ENCODE results near the gene CATSPER3. TPM values are rescaled to one million over a fixed set of nuclear protein-coding genes. Genes with fewer than 3 reads are reported as not detected.

The CATSPER3 gene
- polyA plus RNA-seq, 1 donor from 2014 or later, result 0.17 TPM

DNA sequence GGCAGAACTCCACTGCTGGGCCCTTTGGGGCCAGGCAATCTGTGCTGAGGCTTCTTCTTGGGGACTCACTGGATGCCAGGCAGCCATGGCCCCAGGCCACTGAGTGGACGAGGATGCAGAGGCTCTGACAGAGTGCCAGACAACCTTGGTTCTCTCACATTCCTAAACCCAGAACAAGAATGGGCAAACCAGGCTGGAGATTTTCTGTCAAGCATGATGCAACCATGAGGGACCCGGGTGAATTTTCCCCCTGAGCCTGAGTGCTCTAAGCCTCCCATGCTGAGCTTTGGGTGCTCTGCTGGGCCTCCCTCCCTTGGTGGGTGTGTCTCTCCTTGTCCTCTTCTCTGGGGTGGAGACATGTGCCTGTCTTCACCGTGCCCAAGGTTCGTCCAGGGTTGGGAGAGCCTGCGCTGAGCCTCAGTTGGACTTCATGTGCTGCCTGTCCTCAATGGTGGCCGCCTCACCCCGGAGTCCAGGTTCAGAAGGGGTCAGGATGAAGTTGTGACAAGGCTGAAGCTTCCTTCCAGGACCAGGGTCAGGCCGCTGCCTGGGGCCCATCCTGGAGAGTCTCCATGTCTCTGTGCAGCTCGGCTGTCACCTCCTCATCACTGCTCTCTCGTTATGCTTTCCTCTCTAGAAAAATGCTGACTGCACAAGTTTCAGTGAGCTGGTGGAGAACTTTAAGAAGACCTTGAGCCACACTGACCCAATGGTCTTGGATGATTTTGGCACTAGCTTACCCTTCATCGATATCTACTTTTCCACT is 42.2 kb downstream of the CATSPER3 start:
- H3K4me3 ChIP-seq (ENCODE audit: low read length), result no peak overlapping the region
- no peaks in the 10 kb centered on the region for H3K27me3 ChIP-seq (ENCODE audit: insufficient read depth, low read depth, low read length)

DNA sequence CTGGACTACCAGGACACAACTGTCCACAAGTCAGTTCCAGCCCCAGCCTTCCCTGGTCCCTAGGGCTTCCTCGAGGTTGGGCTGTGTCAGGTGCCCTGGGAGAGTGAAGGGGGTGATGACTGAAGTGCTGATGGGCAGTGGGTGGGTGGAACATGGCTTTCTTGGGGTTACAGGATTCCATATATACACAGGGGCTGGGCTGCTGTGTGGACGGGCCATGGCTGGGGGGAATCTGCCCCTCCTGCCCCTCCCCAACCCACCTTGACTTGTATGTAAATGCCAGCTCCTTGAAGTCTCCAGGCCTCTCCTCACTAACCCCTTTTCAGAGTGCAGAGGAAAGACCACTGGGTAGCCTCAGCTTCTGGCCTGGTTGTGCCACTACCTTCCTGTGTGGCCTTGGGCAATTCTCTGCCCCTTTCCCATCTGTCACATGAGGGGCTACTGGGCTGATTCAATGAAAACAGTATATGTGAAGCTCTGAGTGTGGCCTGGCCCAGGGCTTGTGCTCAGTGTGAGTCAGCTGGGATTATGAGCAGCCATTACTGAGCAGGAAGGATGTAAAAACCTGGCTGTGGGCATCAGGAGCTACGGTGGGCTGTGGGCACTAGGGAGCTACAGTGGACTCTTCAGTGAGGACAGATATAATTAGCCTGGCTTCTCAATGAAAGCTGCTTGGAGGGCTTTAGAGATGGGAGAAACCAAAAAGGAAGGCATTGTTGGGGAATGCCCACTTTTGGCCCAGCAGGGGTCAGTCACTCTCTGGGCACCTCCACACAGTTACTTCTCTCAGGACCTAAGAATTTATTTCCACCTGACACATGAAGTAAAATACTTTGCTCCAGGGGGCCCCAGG is 43.0 kb downstream of the CATSPER3 start:
- H3K9ac ChIP-seq (ENCODE audit: low read length), result no peak overlapping the region

More for the DNA sequence above, 42.2 kb downstream of the CATSPER3 start:
- H3K79me2 ChIP-seq (replicated peaks; ENCODE audit: insufficient read depth, low read length), result no peaks in the 10 kb centered on the region
- H3K27ac ChIP-seq (ENCODE audit: low read length), result no peak overlapping the region
- no peaks in the 10 kb centered on the region for H3K9me2 ChIP-seq (ENCODE audit: insufficient read depth, low read length)
- no peaks in the 10 kb centered on the region for H4K20me1 ChIP-seq (ENCODE audit: insufficient read depth)
- no peak overlapping the region for H2AFZ ChIP-seq (ENCODE audit: low read depth, low read length)
- TF ChIP-seq EP300 (conservative IDR thresholded peaks at IDR 0.05; ENCODE audit: poor library complexity, severe bottlenecking) (no peak), MXI1 (conservative IDR thresholded peaks at IDR 0.05; ENCODE audit: poor library complexity, severe bottlenecking) (no peak), SMC3 (conservative IDR thresholded peaks at IDR 0.05; ENCODE audit: poor library complexity) (no peak), EZH2 (IDR thresholded peaks at IDR 0.05; ENCODE audit: borderline replicate concordance, insufficient read depth, low read length, poor library complexity, severe bottlenecking) (no peak), RAD21 (conservative IDR thresholded peaks at IDR 0.05) (no peak), TAF1 (IDR thresholded peaks at IDR 0.05; ENCODE audit: low read depth) (no peak), POLR2AphosphoS5 (IDR thresholded peaks at IDR 0.05) (no peak)
- TF ChIP-seq, protein P1, sequence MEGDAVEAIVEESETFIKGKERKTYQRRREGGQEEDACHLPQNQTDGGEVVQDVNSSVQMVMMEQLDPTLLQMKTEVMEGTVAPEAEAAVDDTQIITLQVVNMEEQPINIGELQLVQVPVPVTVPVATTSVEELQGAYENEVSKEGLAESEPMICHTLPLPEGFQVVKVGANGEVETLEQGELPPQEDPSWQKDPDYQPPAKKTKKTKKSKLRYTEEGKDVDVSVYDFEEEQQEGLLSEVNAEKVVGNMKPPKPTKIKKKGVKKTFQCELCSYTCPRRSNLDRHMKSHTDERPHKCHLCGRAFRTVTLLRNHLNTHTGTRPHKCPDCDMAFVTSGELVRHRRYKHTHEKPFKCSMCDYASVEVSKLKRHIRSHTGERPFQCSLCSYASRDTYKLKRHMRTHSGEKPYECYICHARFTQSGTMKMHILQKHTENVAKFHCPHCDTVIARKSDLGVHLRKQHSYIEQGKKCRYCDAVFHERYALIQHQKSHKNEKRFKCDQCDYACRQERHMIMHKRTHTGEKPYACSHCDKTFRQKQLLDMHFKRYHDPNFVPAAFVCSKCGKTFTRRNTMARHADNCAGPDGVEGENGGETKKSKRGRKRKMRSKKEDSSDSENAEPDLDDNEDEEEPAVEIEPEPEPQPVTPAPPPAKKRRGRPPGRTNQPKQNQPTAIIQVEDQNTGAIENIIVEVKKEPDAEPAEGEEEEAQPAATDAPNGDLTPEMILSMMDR (IDR thresholded peaks at IDR 0.05; ENCODE audit: poor library complexity, severe bottlenecking), result no peak
- TF ChIP-seq, protein P2, sequence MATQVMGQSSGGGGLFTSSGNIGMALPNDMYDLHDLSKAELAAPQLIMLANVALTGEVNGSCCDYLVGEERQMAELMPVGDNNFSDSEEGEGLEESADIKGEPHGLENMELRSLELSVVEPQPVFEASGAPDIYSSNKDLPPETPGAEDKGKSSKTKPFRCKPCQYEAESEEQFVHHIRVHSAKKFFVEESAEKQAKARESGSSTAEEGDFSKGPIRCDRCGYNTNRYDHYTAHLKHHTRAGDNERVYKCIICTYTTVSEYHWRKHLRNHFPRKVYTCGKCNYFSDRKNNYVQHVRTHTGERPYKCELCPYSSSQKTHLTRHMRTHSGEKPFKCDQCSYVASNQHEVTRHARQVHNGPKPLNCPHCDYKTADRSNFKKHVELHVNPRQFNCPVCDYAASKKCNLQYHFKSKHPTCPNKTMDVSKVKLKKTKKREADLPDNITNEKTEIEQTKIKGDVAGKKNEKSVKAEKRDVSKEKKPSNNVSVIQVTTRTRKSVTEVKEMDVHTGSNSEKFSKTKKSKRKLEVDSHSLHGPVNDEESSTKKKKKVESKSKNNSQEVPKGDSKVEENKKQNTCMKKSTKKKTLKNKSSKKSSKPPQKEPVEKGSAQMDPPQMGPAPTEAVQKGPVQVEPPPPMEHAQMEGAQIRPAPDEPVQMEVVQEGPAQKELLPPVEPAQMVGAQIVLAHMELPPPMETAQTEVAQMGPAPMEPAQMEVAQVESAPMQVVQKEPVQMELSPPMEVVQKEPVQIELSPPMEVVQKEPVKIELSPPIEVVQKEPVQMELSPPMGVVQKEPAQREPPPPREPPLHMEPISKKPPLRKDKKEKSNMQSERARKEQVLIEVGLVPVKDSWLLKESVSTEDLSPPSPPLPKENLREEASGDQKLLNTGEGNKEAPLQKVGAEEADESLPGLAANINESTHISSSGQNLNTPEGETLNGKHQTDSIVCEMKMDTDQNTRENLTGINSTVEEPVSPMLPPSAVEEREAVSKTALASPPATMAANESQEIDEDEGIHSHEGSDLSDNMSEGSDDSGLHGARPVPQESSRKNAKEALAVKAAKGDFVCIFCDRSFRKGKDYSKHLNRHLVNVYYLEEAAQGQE (IDR thresholded peaks at IDR 0.05; ENCODE audit: borderline replicate concordance), result no peak
- no peaks in the 10 kb centered on the region for H3F3A ChIP-seq (ENCODE audit: insufficient read depth, low read length, poor library complexity, severe bottlenecking)
- no peaks in the 10 kb centered on the region for H3K36me3 ChIP-seq (ENCODE audit: insufficient read depth, low read length)
- H3K4me2 ChIP-seq (ENCODE audit: low read length), result no peak overlapping the region
- no peaks in the 10 kb centered on the region for H3K9me3 ChIP-seq (ENCODE audit: low read length)
- H3K9ac ChIP-seq (ENCODE audit: low read length), result no peak overlapping the region

More for the DNA sequence above, 43.0 kb downstream of the CATSPER3 start:
- Histone ChIP-seq H3K4me3 (ENCODE audit: low read length) (no peak overlapping the region), H3F3A (ENCODE audit: insufficient read depth, low read length, poor library complexity, severe bottlenecking) (no peaks in the 10 kb centered on the region), H3K4me2 (ENCODE audit: low read length) (no peak overlapping the region), H3K9me2 (ENCODE audit: insufficient read depth, low read length) (no peaks in the 10 kb centered on the region), H3K27me3 (ENCODE audit: insufficient read depth, low read depth, low read length) (no peaks in the 10 kb centered on the region), H3K27ac (ENCODE audit: low read length) (no peak overlapping the region), H3K36me3 (ENCODE audit: insufficient read depth, low read length) (no peaks in the 10 kb centered on the region), H2AFZ (ENCODE audit: low read depth, low read length) (no peak overlapping the region), H4K20me1 (ENCODE audit: insufficient read depth) (no peaks in the 10 kb centered on the region), H3K79me2 (replicated peaks; ENCODE audit: insufficient read depth, low read length) (no peaks in the 10 kb centered on the region), H3K9me3 (ENCODE audit: low read length) (no peaks in the 10 kb centered on the region)
- no peak for TF ChIP-seq SMC3 (conservative IDR thresholded peaks at IDR 0.05; ENCODE audit: poor library complexity)

Measured in neural cell (in vitro differentiated cells).